Heart left ventricle (tissue), 16 donors: ENCODE data around the gene PRG2. TPM values are rescaled to one million over a fixed set of nuclear protein-coding genes. Genes with fewer than 3 reads are reported as not detected.

ENCODE experiments used
- ATAC-seq, 4 donors: fragments of 200-7000 bp; cut with Tn5 transposase; one replicate each; pipeline ENCODE4 v1.9.1; 2020 to 2022; ENCODE audit warnings: moderate library complexity in 4 of 4, mild to moderate bottlenecking in 3 of 4, moderate number of reproducible peaks in 1 of 4
- DNase-seq, 5 donors: peaks; one replicate each; pipeline ENCODE4 v3.0.0-alpha.2; 2020
- H3K27ac ChIP-seq, 12 donors: fragments of 200-600 bp; sonication (generic) in 4 of 12; one replicate each; pipeline versions ENCODE4 v1.5.0 to v1.8.0; 2016 to 2022; ENCODE audit warnings: mild to moderate bottlenecking in 2 of 12
- H3K27me3 ChIP-seq, 9 donors: fragments of 200-600 bp; sonication (generic) in 2 of 9; one replicate each; pipeline versions ENCODE4 v1.5.1 to v1.8.0; 2016 to 2022; ENCODE audit warnings: mild to moderate bottlenecking in 3 of 9
- H3K36me3 ChIP-seq, 9 donors: fragments of 200-600 bp; sonication (generic) in 2 of 9; one replicate each; pipeline versions ENCODE4 v1.5.0 to v1.8.0; 2018 to 2022; ENCODE audit warnings: mild to moderate bottlenecking in 2 of 9
- H3K4me1 ChIP-seq, 12 donors: fragments of 200-600 bp; sonication (generic) in 4 of 12; one replicate each; pipeline versions ENCODE4 v1.5.0 to v1.8.0; 2016 to 2022; ENCODE audit warnings: mild to moderate bottlenecking in 3 of 12
- H3K4me3 ChIP-seq, 12 donors: fragments of 200-600 bp; sonication (generic) in 4 of 12; one replicate each; pipeline versions ENCODE4 v1.5.0 to v1.8.0; 2017 to 2022; ENCODE audit warnings: mild to moderate bottlenecking in 9 of 12, moderate library complexity in 4 of 12
- H3K9me3 ChIP-seq, 12 donors: fragments of 200-600 bp; sonication (generic) in 4 of 12; one replicate each; pipeline versions ENCODE4 v1.5.0 to v1.8.0; 2016 to 2022; ENCODE audit warnings: mild to moderate bottlenecking in 1 of 12
- POLR2A ChIP-seq, 2 donors: fragments of 450-650 bp; IDR thresholded peaks; one replicate each; pipeline ENCODE4 v1.6.1; 2017; ENCODE audit warnings: antibody characterized with exemption in 2 of 2, mild to moderate bottlenecking in 2 of 2, moderate library complexity in 2 of 2
- WGBS, 4 donors: extraction: QIAGEN DNeasy Blood & Tissue Kit in 2 of 4; methylation state at CpG; one replicate each; pipeline versions ENCODE4 v1.1.5 to v1.1.7; 2013 to 2018; 5-methylcytosine and 5-hydroxymethylcytosine counted together
- intact Hi-C, 10 donors: fragments of 100-400 bp; cut with DNase I; formaldehyde crosslinking; loops; one replicate each; pipeline versions ENCODE4 v1.11.1 to v1.14.2; 2022
- polyA plus RNA-seq, 2 donors: library from polyadenylated mRNA; stranded (reverse); fragments of 200-250 nt; gene quantifications; one replicate each; pipeline ENCODE4 v1.2.3, GENCODE V29; 2013
- total RNA-seq, 9 donors: library from RNA; depleted of rRNA in 2 of 9; stranded (reverse); fragments of >200 nt in 2 of 9; fragmentation: NEBNext Ultra II Directional in 3 of 9; extraction: Animal tissue kit (Norgen Biotek cat#: 25700) in 3 of 9; gene quantifications; one replicate each; pipeline versions ENCODE4 v1.1.0 to v1.2.4, GENCODE V29; 2016 to 2023
- TF ChIP-seq, protein P1 (sequence below), 12 donors: fragments of 200-600 bp; sonication (generic) in 4 of 12; IDR thresholded peaks; one replicate each; pipeline versions ENCODE4 v1.5.0 to v1.8.0; 2018 to 2022; ENCODE audit warnings: antibody characterized with exemption in 12 of 12, mild to moderate bottlenecking in 5 of 12
- donor health status: ischemic (EF 13 %, LVEDD 7.1; RV severe dilation, severe dysfunction).
- donor health status: healthy with polysubstance abuse.
- donor health status: DM: no; HTN: yes; CAD: no.
- donor health status: DM: no; HTN: no; CAD: no.
- donor health status: ischemic (EF 25% LVEDD 6.9; RV normal size, moderate dysfunction).
- donor health status: ischemic (EF 25% LVEDD 5.7; RV mildly dilated, moderate dysfunction).
- donor health status: healthy.
- donor health status: DM: yes; HTN: yes; CAD: no.
- donor health status: ischemic (EF 35%, LVEDD 5.7; RV mildly dilated, moderate dysfunction).
- donor health status: nonischemic (EF 11% LVEDD 7.7; RV severe dilation, severe dysfunction).
- donor health status: DM: yes; HTN: yes; CAD: no.
- donor health status: PGD.
- donor health status: ischemic (EF 29% LVEDD 5.4; RV normal size, mild dysfunction).
- donor health status: nonischemic (EF 23%, LVEDD 6.1; RV moderate dilation, normal function).

The PRG2 gene
- total and polyA plus RNA-seq, 11 donors: 0.04 to 0.27 (median 0.20) TPM; not detected in 6

- no peak overlapping the region for H3K4me3 ChIP-seq
- H3K27ac ChIP-seq: peak overlapping the region in 1 of 12 donors; percentile 73
- WGBS, 4 donors: 77 to 90% (median 87%) methylated on average over 2 of the region's 2 CpGs
- peaks cover 0 to 76% (median 67%) of the 10 kb centered on the region in 9 donors for H3K36me3 ChIP-seq
- DNase-seq (no peak), ATAC-seq (no peak)
- H3K4me1 ChIP-seq: peaks cover 4 to 38% (median 28%) of the 10 kb centered on the region in 12 donors
- TF ChIP-seq, protein P1, sequence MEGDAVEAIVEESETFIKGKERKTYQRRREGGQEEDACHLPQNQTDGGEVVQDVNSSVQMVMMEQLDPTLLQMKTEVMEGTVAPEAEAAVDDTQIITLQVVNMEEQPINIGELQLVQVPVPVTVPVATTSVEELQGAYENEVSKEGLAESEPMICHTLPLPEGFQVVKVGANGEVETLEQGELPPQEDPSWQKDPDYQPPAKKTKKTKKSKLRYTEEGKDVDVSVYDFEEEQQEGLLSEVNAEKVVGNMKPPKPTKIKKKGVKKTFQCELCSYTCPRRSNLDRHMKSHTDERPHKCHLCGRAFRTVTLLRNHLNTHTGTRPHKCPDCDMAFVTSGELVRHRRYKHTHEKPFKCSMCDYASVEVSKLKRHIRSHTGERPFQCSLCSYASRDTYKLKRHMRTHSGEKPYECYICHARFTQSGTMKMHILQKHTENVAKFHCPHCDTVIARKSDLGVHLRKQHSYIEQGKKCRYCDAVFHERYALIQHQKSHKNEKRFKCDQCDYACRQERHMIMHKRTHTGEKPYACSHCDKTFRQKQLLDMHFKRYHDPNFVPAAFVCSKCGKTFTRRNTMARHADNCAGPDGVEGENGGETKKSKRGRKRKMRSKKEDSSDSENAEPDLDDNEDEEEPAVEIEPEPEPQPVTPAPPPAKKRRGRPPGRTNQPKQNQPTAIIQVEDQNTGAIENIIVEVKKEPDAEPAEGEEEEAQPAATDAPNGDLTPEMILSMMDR (IDR thresholded peaks at IDR 0.05): no peak
- no peak for TF ChIP-seq POLR2A (IDR thresholded peaks at IDR 0.05)
- H3K9me3 ChIP-seq: no peaks in the 10 kb centered on the region
- no peaks in the 10 kb centered on the region for H3K27me3 ChIP-seq
- intact Hi-C loops: loop anchor here in 2 of 10 donors (5.0 kb wide), 2 partner anchors 56 to 61 kb away; no protein-coding TSS in a partner anchor
These were observed 18.3 kb upstream of the PRG2 start for GRCh38 chr11:57408771-57409170.

- DNase-seq (no peak), ATAC-seq (no peak)
- Histone ChIP-seq H3K9me3 (no peaks in the 10 kb centered on the region), H3K4me3 (no peak overlapping the region), H3K27me3 (no peaks in the 10 kb centered on the region), H3K4me1 (peaks cover 4 to 37% (median 25%) of the 10 kb centered on the region in 12 donors), H3K36me3 (peaks cover 0 to 69% (median 60%) of the 10 kb centered on the region in 9 donors), H3K27ac (peak overlapping the region in 8 of 12 donors; percentile 40 to 75 (median 70))
- intact Hi-C loops: loop anchor here in 3 of 10 donors (2.0 to 5.0 kb wide), 4 partner anchors 17 to 61 kb away; no protein-coding TSS in a partner anchor
- TF ChIP-seq POLR2A (IDR thresholded peaks at IDR 0.05): no peak
- TF ChIP-seq, protein P1 (IDR thresholded peaks at IDR 0.05): no peak
- WGBS, 4 donors: 94 to 96% (median 95%) methylated on average over 8 of the region's 8 CpGs
These were observed 17.6 kb upstream of the PRG2 start for GRCh38 chr11:57407941-57408475.

- H3K27ac ChIP-seq: peak overlapping the region in 11 of 12 donors; percentile 33 to 75 (median 69)
- intact Hi-C loops: loop anchor here in 3 of 10 donors (2.0 to 5.0 kb wide), 4 partner anchors 18 to 60 kb away; no protein-coding TSS in a partner anchor
- TF ChIP-seq, protein P1 (IDR thresholded peaks at IDR 0.05): peak in 2 of 12 donors; percentile 21 to 32
- no peak for TF ChIP-seq POLR2A (IDR thresholded peaks at IDR 0.05)
- DNase-seq (peak in 4 of 5 donors; percentile 39 to 61 (median 53)), ATAC-seq (peak; percentile 55 to 81 (median 66))
- H3K4me1 ChIP-seq: peaks cover 4 to 32% (median 22%) of the 10 kb centered on the region in 12 donors
- no peaks in the 10 kb centered on the region for H3K27me3 ChIP-seq
- WGBS, 4 donors: 61 to 66% (median 62%) methylated on average over 9 of the region's 9 CpGs
- no peak overlapping the region for H3K4me3 ChIP-seq
- no peaks in the 10 kb centered on the region for H3K9me3 ChIP-seq
- H3K36me3 ChIP-seq: peaks cover 0 to 61% (median 52%) of the 10 kb centered on the region in 9 donors
These were observed 16.8 kb upstream of the PRG2 start for GRCh38 chr11:57407010-57407920.
